NCI-H82 (cell line): Measurements from ENCODE around the gene ARAP1.

ENCODE experiments used
- DNase-seq: peaks from one replicate; lab custom pipeline; 2025; lab: John Stamatoyannopoulos, UW

The ARAP1 gene

GRCh38 chr11:72762641-72763304 lies 10.6 kb upstream of the ARAP1 start:
- DNase-seq: no peak

- DNase-seq: no peak
Measured at GRCh38 chr11:72760539-72761405, 8.6 kb upstream of the ARAP1 start.

- no peak for DNase-seq
Measured at GRCh38 chr11:72759468-72759985, 7.3 kb upstream of the ARAP1 start.

- DNase-seq: peak; percentile 21
Measured at GRCh38 chr11:72758690-72759389, 6.6 kb upstream of the ARAP1 start.

- no peak for DNase-seq
Measured at GRCh38 chr11:72758304-72758689, 6.1 kb upstream of the ARAP1 start.

- no peak for DNase-seq
Measured at GRCh38 chr11:72755713-72756285, 3.6 kb upstream of the ARAP1 start.

GRCh38 chr11:72754544-72755155 lies 2.4 kb upstream of the ARAP1 start:
- no peak for DNase-seq

GRCh38 chr11:72754149-72754543 lies 1.9 kb upstream of the ARAP1 start:
- DNase-seq: no peak

- DNase-seq: no peak
Measured at GRCh38 chr11:72753341-72754148, 1.3 kb upstream of the ARAP1 start.

GRCh38 chr11:72751116-72752087 lies 806 bp downstream of the ARAP1 start:
- DNase-seq: peak; percentile 40

- peak; percentile 70 for DNase-seq
Measured at GRCh38 chr11:72750556-72751115, 1.6 kb downstream of the ARAP1 start.

- DNase-seq: no peak
Measured at GRCh38 chr11:72750086-72750485, 2.1 kb downstream of the ARAP1 start.

- no peak for DNase-seq
Measured at GRCh38 chr11:72747289-72747855, 4.8 kb downstream of the ARAP1 start.

GRCh38 chr11:72746821-72747220 lies 5.4 kb downstream of the ARAP1 start:
- DNase-seq: no peak

- no peak for DNase-seq
Measured at GRCh38 chr11:72745925-72746550, 6.2 kb downstream of the ARAP1 start.

GRCh38 chr11:72745511-72745910 lies 6.7 kb downstream of the ARAP1 start:
- no peak for DNase-seq

- DNase-seq: no peak
Measured at GRCh38 chr11:72744474-72744873, 7.7 kb downstream of the ARAP1 start.
